Gastroesophageal sphincter (tissue), 4 donors: ENCODE measurements around the gene FAM3B. TPM values are rescaled to one million over a fixed set of nuclear protein-coding genes. Genes with fewer than 3 reads are reported as not detected.

Experiments
- ATAC-seq: fragments of 150-250 bp; one replicate; pipeline ENCODE4 v1.9.1; 2016; ENCODE audit warnings: mild to moderate bottlenecking, moderate library complexity
- H3K27ac ChIP-seq, 4 donors: fragments of 200-600 bp; sonication (generic) in 3 of 4; 1 replicate in 3 of 4; 2 replicates in 1 of 4; pipeline ENCODE4 v1.5.1; 2016 to 2019
- H3K27me3 ChIP-seq: fragments of 200-600 bp; sonication (generic); one replicate; pipeline ENCODE4 v1.5.1; 2019
- H3K36me3 ChIP-seq, 2 donors: fragments of 200-600 bp; sonication (generic); one replicate each; pipeline ENCODE4 v1.5.1; 2019; ENCODE audit warnings: control low read depth in 1 of 2
- H3K4me1 ChIP-seq, 3 donors: fragments of 200-600 bp; sonication (generic); 1 replicate in 2 of 3; 2 replicates in 1 of 3; pipeline ENCODE4 v1.5.1; 2016 to 2019; ENCODE audit warnings: control low read depth in 2 of 3
- H3K4me3 ChIP-seq, 2 donors: fragments of 200-600 bp; sonication (generic); one replicate each; pipeline ENCODE4 v1.5.1; 2019; ENCODE audit warnings: mild to moderate bottlenecking in 1 of 2, moderate library complexity in 1 of 2
- H3K9me3 ChIP-seq, 3 donors: fragments of 200-600 bp; sonication (generic); one replicate each; pipeline ENCODE4 v1.5.1; 2017 to 2019; ENCODE audit warnings: control low read depth in 2 of 3
- EP300 ChIP-seq: sonication (generic); formaldehyde crosslinking; IDR thresholded peaks from one replicate; pipeline ENCODE4 v1.6.1; 2017; ENCODE audit warnings: antibody characterized with exemption, mild to moderate bottlenecking
- POLR2A ChIP-seq, 2 donors: fragments of 450-650 bp; IDR thresholded peaks; one replicate each; pipeline ENCODE4 v1.6.1; 2017; ENCODE audit warnings: antibody characterized with exemption in 2 of 2, mild to moderate bottlenecking in 2 of 2, moderate library complexity in 1 of 2
- POLR2AphosphoS5 ChIP-seq: sonication (generic); formaldehyde crosslinking; IDR thresholded peaks from one replicate; pipeline ENCODE4 v1.6.1; 2017; ENCODE audit warnings: antibody characterized with exemption
- WGBS, 2 donors: methylation state at CpG; one replicate each; pipeline ENCODE4 v1.1.5; 2018; ENCODE audit warnings: low coverage in 1 of 2; 5-methylcytosine and 5-hydroxymethylcytosine counted together
- total RNA-seq, 4 donors: library from RNA; depleted of rRNA; stranded (reverse); fragments of >200 nt; gene quantifications; one replicate each; pipeline ENCODE4 v1.1.0, GENCODE V29; 2016
- TF ChIP-seq, protein P1 (sequence below), 4 experiments: fragments of 200-600 bp in 2 of 4; fragments of 450-650 bp in 2 of 4; sonication (generic) in 1 of 4; IDR thresholded peaks; one replicate each; pipeline ENCODE4 v1.5.1; 2017 to 2019; ENCODE audit warnings: antibody characterized with exemption in 4 of 4, mild to moderate bottlenecking in 2 of 4, moderate library complexity in 2 of 4

Gene FAM3B
- total RNA-seq, 4 donors from 2014 or later, result 0.31 to 7.1 TPM; not detected in 2

DNA sequence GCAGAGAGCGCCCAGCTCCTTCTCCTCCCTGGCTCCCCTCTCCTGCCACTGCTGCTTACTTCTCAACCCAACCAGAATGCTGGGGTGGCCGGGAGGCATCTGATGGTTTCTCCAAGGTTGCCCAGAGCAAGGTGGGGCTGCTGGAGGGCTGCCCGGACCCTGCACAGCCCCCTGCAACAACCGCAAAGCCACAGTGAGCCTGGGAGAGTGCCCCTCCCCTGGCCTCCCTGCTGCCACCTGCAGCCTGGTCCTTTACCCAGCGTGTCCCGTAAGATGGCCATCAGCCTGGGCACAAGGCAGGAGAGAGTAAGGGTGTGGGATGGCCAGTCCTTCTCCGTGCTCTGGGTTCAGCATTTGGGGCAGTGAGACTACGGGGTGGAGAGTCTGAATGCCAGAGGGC, 62.2 kb downstream of the FAM3B start:
- peaks cover 7% of the 10 kb centered on the region for H3K27me3 ChIP-seq
- no peaks in the 10 kb centered on the region for H3K9me3 ChIP-seq
- H3K4me1 ChIP-seq, result no peaks in the 10 kb centered on the region
- no CpG with 5 or more reads among the region's 8 CpGs for WGBS, 2 donors
- TF ChIP-seq POLR2AphosphoS5 (no peak), POLR2A (IDR thresholded peaks at IDR 0.05) (no peak), EP300 (no peak)
- TF ChIP-seq, protein P1, sequence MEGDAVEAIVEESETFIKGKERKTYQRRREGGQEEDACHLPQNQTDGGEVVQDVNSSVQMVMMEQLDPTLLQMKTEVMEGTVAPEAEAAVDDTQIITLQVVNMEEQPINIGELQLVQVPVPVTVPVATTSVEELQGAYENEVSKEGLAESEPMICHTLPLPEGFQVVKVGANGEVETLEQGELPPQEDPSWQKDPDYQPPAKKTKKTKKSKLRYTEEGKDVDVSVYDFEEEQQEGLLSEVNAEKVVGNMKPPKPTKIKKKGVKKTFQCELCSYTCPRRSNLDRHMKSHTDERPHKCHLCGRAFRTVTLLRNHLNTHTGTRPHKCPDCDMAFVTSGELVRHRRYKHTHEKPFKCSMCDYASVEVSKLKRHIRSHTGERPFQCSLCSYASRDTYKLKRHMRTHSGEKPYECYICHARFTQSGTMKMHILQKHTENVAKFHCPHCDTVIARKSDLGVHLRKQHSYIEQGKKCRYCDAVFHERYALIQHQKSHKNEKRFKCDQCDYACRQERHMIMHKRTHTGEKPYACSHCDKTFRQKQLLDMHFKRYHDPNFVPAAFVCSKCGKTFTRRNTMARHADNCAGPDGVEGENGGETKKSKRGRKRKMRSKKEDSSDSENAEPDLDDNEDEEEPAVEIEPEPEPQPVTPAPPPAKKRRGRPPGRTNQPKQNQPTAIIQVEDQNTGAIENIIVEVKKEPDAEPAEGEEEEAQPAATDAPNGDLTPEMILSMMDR (IDR thresholded peaks at IDR 0.05), result no peak
- no peak overlapping the region for H3K4me3 ChIP-seq
- no peak for ATAC-seq
- no peak overlapping the region for H3K27ac ChIP-seq
- peaks cover 0 to 67% of the 10 kb centered on the region in 2 donors for H3K36me3 ChIP-seq

DNA sequence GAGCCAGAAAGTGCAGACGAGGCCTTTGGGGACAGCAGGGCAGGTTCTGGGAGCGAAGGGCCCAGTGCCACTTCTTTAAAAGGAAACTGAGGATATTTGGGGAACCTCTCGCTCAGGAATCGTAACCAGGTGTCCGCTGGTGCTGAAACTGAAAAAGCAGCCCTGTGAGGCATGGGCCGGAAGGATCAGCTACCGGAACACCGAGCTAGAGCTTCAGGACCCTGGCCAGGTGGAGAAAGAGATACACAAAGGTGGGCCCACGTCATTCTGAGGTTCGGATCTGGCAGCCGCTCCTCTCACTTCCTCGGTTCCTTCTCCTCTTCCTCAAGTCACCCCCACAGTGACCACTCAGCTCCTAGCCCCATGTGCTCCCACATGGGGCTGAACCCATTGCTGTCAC, 63.3 kb downstream of the FAM3B start:
- H3K4me3 ChIP-seq, result no peak overlapping the region
- H3K27me3 ChIP-seq, result peaks cover 7% of the 10 kb centered on the region
- H3K36me3 ChIP-seq, result peaks cover 0 to 68% of the 10 kb centered on the region in 2 donors
- TF ChIP-seq, protein P1 (IDR thresholded peaks at IDR 0.05), result no peak
- TF ChIP-seq EP300, result no peak
- no peak for TF ChIP-seq POLR2A (IDR thresholded peaks at IDR 0.05)
- TF ChIP-seq POLR2AphosphoS5, result no peak
- 95% methylated on average over 4 of the region's 12 CpGs; no CpG with 5 or more reads in 1 of the 2 donors for WGBS, 2 donors
- H3K9me3 ChIP-seq, result no peaks in the 10 kb centered on the region
- ATAC-seq, result no peak
- H3K27ac ChIP-seq, result no peak overlapping the region
- H3K4me1 ChIP-seq, result no peaks in the 10 kb centered on the region

DNA sequence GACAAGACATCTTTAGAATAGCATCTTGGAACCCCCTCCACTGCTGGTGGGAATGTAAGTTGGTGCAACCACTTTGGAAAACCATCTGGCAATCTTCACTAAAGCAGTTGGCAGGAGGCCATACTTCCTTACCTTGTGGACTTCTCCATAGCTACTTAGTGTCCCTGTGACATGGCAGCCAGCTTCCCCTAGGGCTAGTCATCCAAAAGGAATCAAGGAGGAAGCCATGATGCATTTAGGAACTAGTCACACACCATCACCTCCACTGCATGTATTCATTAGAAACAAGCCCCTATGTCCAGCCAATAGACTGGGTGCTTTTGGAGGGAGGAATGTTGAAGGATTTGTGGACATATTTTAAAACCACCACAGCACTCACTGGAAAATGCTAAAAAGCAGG, 65.1 kb downstream of the FAM3B start:
- Histone ChIP-seq H3K4me3 (no peak overlapping the region), H3K9me3 (no peaks in the 10 kb centered on the region), H3K27ac (no peak overlapping the region), H3K27me3 (peaks cover 7% of the 10 kb centered on the region), H3K36me3 (peaks cover 0 to 73% of the 10 kb centered on the region in 2 donors), H3K4me1 (no peaks in the 10 kb centered on the region)
- TF ChIP-seq EP300, result no peak
- ATAC-seq, result no peak

DNA sequence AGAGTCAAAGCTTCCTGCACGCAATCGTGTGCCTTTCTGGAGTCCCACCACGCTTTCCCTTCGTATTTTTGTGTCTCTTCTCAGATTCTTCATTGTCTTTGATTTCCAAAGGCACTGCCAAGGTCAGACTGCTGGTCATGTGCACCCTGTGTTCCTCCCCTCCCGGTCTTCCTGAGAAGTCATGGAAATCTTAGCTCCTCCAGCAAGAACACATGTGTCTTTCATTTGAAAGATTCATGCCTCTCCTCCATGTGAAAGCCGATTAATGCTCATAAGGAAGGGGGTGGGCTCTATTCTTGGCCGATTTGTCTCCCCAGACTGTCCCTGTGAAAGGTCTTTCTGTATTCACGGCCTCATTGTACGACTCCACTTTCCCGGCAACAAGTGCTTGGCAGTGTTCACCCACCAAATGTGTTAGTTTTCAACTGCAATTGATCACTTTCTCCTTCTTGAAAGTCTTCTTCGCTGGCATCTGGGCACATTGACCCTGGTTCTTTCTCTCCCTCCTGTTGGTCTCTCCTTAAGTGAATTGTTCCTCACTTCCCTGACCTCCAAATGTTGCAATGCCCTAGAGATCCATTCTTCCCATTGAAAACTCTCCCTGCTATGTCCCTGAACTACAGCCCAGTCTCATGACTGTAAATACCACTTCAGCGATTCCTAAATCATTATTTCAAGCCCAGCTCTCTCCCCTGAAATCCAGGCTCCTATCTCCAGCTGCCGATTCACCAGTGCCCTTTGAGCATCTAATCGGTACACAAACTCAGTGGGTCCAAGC, 70.6 kb downstream of the FAM3B start:
- 79 to 87% methylated on average over 9 to 13 of the region's 14 CpGs for WGBS, 2 donors
- H3K27ac ChIP-seq, result peak overlapping the region in 3 of 4 donors; percentile 48 to 55 (median 55)
- TF ChIP-seq POLR2AphosphoS5 (no peak), EP300 (no peak), POLR2A (IDR thresholded peaks at IDR 0.05) (no peak)
- TF ChIP-seq, protein P1 (IDR thresholded peaks at IDR 0.05), result no peak

DNA sequence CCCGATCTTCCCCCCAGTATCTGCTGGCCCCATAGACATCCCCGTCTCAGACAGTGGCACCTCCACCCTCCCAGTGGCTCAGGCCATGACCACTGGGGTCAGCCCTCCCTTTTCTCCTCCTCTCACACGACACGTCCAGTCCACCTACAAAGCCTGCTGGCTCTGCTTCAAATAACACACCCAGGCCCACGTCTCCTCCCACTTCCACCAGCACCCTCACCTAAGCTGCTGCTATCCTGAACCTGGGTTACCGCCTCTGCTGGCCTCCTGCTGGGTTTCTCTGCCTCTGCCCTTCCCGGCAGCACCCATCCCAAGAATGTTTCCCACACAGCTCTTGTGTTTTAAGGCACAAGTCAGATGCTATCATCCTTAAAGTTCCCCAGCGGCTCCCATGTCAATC, 71.2 kb downstream of the FAM3B start:
- H3K4me3 ChIP-seq, result no peak overlapping the region
- peaks cover 0 to 32% of the 10 kb centered on the region in 2 donors for H3K36me3 ChIP-seq
- H3K27ac ChIP-seq, result peak overlapping the region in 3 of 4 donors; percentile 33 to 55 (median 48)
- peaks cover 2% of the 10 kb centered on the region for H3K27me3 ChIP-seq
- no peaks in the 10 kb centered on the region for H3K4me1 ChIP-seq
- ATAC-seq, result no peak
- 52 to 70% methylated on average over 2 to 8 of the region's 8 CpGs for WGBS, 2 donors
- TF ChIP-seq EP300, result no peak
- TF ChIP-seq POLR2A (IDR thresholded peaks at IDR 0.05), result no peak
- TF ChIP-seq, protein P1 (IDR thresholded peaks at IDR 0.05), result no peak
- TF ChIP-seq POLR2AphosphoS5, result no peak
- peaks cover 0 to 6% (median 0%) of the 10 kb centered on the region in 3 donors for H3K9me3 ChIP-seq

More for the DNA sequence above, 70.6 kb downstream of the FAM3B start:
- H3K27me3 ChIP-seq, result peaks cover 7% of the 10 kb centered on the region
- peaks cover 0 to 6% (median 0%) of the 10 kb centered on the region in 3 donors for H3K9me3 ChIP-seq
- H3K4me1 ChIP-seq, result no peaks in the 10 kb centered on the region
- ATAC-seq, result peak; percentile 43
- H3K36me3 ChIP-seq, result peaks cover 0 to 38% of the 10 kb centered on the region in 2 donors
- H3K4me3 ChIP-seq, result no peak overlapping the region
